ENCODE data around the gene CCNQ.
A peak's percentile ranks its signal among the peaks of the same experiment; 100 is the strongest.

CCNQ gene

DNA sequence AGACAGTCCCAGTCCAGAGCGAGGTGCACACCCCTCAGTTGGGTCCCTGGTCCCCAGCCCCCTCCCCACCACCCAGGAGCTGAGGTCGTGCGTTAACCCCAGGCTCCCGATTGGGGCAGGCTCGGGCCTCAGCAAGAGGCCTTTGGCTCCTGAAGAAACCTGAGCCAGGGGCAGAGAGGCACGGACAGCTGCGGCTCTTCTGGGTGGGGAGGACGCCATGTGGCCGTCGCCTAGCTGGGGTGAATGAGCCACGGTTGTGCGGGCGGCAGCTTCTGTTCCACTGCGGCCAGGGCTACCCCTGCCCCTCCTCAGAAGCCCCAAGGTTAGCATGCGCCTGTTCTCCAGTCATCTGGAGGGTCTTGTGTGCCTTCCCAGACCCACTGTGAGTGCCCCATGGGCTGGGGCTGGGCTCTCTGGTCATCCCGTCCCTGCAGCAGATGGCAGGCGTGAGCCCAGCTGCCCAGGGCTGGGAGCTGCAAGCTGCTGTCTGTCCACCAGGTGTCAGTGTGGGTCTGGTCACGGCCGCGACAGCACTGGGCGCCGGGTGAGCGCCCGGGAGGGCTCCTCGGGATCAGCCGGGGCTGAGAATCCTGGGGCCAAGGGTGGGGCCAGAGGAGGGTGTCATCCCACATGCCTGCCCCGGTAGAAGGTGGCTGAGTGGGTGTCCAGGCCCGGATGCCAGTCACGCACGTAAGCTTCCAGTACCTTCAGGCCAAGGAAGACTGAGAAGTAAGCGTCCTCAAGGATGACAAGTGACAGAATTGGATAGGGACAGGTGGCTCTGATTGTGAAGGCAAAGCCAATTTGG, 59.6 kb downstream of the CCNQ start:
- peak; percentile 18 for DNase-seq (ENCODE audit: low read depth)

DNA sequence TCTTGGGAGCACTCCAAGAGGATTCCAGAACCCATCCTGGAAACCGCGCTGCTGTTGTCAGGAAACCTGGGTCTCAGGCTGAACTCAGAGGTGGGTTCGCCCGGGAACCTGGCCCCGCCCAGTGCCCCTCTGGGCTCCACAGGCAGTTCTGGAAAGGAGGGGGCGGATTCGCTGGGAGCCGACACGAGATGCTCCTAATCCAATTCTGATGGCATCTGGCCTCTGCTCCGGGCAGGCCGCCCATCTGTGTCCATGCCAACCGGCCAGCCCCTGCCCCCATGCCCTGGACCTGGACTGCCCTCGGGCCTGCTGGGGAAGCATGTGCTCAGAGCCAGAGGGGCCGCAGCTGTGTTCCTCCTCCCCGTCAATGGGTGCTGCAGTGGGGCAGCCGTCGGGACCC, 60.5 kb downstream of the CCNQ start:
- no peak for DNase-seq (ENCODE audit: low read depth)

Data from stimulated activated CD8-positive, alpha-beta memory T cell treated with anti-CD3 and anti-CD28 coated beads, Interleukin-15, amount 100 ng/mL, for 24 hours (primary cell).